COLO668 (cell line): Measurements from ENCODE around the gene THAP7.

ENCODE experiments used
- DNase-seq: peaks from one replicate; lab custom pipeline; 2025; ENCODE audit not compliant: unreplicated experiment; lab: John Stamatoyannopoulos, UW

The THAP7 gene

GRCh38 chr22:21031545-21032036, 29.7 kb upstream of the THAP7 start:
- DNase-seq, result no peak

GRCh38 chr22:21030621-21031544, 29.0 kb upstream of the THAP7 start:
- no peak for DNase-seq

- DNase-seq, result no peak
Observed at GRCh38 chr22:21030032-21030431, 28.1 kb upstream of the THAP7 start.

GRCh38 chr22:21029486-21030025, 27.6 kb upstream of the THAP7 start:
- DNase-seq, result no peak

GRCh38 chr22:21028277-21029251, 26.6 kb upstream of the THAP7 start:
- no peak for DNase-seq

GRCh38 chr22:21026783-21027692, 25.1 kb upstream of the THAP7 start:
- no peak for DNase-seq

GRCh38 chr22:21025763-21026755, 24.1 kb upstream of the THAP7 start:
- no peak for DNase-seq

GRCh38 chr22:21025266-21025665, 23.3 kb upstream of the THAP7 start:
- no peak for DNase-seq

GRCh38 chr22:21022955-21023614, 21.2 kb upstream of the THAP7 start:
- no peak for DNase-seq

GRCh38 chr22:21022507-21022906, 20.6 kb upstream of the THAP7 start:
- no peak for DNase-seq

- peak; percentile 20 for DNase-seq
Observed at GRCh38 chr22:21020802-21021429, 19.0 kb upstream of the THAP7 start.

GRCh38 chr22:21018314-21018713, 16.4 kb upstream of the THAP7 start:
- no peak for DNase-seq

- no peak for DNase-seq
Observed at GRCh38 chr22:21016644-21017420, 14.9 kb upstream of the THAP7 start.

GRCh38 chr22:21015466-21016006, 13.6 kb upstream of the THAP7 start:
- DNase-seq, result no peak

GRCh38 chr22:21014726-21015465, 13.0 kb upstream of the THAP7 start, which contains the start of gene P2RX6:
TSS of gene P2RX6 (plus strand) at chr22:21015165. CDS start at chr22:21015175, 10 bp downstream.
- peak; percentile 62 for DNase-seq

- peak; percentile 97 for DNase-seq
Observed at GRCh38 chr22:21014202-21014725, 12.3 kb upstream of the THAP7 start.
